ENCODE results near the gene FBLN7.
"Not testable (repeated sequence)": the region's sequence is repeated elsewhere in the genome, so short reads cannot be mapped to it uniquely, and the experiment has no call there.

The FBLN7 gene, protein sequence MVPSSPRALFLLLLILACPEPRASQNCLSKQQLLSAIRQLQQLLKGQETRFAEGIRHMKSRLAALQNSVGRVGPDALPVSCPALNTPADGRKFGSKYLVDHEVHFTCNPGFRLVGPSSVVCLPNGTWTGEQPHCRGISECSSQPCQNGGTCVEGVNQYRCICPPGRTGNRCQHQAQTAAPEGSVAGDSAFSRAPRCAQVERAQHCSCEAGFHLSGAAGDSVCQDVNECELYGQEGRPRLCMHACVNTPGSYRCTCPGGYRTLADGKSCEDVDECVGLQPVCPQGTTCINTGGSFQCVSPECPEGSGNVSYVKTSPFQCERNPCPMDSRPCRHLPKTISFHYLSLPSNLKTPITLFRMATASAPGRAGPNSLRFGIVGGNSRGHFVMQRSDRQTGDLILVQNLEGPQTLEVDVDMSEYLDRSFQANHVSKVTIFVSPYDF

DNA sequence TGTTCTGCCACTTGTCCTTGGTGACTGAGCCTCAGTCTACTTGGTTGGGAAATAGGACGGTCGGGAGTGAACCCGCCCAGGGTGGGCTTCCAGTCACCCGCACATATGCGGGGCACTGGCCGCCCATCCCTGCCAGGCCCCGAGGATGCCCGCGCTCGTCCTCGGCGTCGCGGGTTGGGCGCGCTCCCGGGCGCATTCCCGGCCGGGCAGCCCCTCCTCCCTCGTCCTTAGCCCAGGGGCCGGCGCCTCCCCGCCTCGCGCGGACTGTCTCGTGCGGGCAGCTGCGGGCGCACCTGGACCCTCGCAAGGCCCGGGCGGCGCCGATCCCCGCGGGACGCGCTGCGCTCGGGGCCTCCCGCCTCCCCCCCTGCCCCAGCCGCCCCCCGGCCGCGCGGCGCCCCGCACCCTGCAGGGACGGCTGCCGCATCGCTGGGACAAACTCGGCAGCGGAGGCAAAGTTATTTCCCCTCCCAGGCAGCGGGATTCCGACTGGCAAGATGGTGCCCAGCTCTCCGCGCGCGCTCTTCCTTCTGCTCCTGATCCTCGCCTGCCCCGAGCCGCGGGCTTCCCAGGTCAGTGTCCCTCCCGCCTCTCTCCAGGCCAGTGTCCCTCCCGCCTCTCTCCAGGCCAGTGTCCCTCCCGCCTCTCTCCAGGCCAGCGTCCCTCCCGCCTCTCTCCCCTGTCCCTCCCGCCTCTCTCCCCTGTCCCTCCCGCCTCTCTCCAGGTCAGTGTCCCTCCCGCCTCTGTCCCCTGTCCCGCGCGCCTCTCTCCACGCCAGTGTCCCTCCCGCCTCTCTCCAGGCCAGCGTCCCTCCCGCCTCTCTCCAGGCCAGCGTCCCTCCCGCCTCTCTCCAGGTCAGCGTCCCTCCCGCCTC is at the start of gene FBLN7:
FBLN7 (plus strand) TSS at position 227 of the 874 bp plus-strand sequence; CDS start at position 498, 271 bp downstream.
- no peak for DNase-seq (ENCODE audit: low read depth)

DNA sequence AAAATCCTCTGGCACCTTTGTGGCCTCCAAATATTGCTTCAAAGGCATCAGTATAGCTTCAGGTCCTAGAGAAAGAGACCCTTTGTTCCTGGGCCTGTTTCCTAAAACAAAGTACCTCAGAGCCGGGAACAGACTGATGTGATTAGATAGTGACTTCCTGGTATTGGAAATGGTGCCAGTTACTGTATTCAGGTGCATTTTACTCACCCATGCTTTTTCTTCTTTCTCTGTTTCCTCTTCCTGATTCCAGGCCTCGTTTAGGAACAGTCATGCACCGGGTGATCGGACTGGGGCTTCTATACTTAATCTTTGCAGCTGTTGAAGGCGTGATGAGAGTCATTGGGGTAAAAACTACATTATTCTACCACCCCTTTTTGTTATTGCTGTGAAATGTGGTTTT is 48.8 kb upstream of the FBLN7 start:
- DNase-seq (ENCODE audit: low read depth), result no peak

DNA sequence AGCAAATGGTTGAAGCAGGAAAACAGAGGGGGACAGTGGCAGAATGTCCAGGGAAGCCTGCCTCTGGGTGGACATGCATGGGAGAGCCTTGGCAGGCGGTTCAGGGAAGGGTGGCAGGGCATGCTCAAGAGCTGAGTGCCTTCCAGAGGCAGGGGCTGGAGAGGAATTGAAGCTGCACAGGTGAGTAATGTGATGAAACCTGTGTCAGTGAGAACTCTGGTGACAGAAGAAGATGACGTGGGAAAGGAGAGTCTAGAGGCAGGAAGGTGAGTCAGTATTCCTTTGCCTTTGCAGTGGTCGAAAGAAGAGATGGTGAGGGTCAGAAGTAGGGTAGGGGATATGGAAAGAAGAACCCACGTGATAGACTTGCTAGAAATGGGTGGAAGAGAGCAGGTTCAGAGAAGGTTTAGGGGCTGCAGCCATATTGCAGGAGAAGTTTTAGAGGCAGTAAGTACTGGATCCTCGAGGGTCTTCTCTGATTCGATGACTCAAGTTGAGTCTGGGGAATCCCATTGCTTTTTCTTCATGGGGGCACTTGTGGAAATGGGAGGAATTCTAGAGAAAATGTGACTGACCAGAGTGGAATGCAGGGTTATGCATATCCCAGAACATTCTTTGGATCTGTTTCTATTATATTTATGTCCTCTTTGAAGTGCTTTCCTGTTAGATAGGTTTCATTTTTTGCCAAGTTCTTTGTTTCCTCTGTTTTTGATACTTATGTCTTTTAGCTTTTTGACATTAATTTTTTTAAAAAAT is 45.7 kb upstream of the FBLN7 start:
- no peak for DNase-seq (ENCODE audit: low read depth)

DNA sequence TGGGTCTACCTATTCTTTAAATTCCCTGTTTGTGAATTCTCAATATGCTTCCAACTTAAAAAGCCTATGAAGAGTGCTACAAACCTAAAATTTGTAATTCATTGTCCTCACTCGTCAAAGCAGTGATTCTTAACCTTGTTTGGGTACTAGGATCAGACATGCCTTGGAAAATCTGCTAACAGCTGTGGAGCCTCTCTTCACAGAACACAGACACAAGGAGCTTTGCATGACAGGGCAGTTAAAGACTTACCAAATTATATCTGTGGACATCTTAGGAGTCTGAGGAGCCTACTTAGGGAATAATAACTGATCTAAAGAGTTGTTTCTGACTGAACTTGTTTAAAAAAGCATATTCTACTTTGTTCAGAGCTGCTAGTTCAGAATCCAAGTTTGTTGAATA is 45.0 kb upstream of the FBLN7 start:
- DNase-seq (ENCODE audit: low read depth), result no peak

DNA sequence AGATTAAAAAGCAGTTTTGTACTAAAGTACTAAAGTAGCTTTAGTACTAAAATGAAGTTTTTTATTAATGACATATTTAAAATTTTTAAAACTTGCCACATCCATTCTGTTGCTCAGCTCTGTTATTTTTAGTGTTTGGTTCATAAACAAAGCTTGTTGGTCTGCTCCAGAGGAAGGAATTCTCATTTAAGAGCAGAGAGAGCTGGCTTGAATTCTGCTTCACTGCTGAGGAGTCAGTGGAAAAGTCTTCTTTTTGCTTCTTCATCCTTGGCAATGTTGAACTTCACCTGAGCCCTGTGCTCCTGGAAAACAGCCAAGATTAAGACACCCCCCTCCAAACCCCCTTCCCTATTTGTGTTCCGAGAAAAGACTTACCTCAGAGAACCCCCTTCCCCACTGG is 42.5 kb upstream of the FBLN7 start:
- DNase-seq (ENCODE audit: low read depth), result no peak

DNA sequence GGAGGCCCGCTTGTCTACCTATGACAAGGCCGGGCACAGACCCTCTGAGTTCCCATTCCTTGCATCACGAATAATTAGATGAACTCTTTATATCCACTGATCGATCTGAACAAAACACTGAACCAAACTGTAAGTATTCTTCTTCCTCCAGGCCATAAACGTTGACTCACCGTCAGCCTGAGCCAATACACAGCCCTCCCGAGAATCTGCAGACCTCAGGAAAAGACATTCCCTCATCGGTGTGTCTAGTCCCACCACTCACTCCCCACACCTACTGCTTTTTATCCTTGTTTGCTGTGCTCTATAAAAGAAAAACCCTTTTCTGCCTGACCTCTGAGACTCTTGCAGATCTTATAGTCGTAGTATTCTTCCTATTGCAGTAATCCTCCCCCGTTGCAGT is 42.1 kb upstream of the FBLN7 start:
- DNase-seq (ENCODE audit: low read depth), result no peak

DNA sequence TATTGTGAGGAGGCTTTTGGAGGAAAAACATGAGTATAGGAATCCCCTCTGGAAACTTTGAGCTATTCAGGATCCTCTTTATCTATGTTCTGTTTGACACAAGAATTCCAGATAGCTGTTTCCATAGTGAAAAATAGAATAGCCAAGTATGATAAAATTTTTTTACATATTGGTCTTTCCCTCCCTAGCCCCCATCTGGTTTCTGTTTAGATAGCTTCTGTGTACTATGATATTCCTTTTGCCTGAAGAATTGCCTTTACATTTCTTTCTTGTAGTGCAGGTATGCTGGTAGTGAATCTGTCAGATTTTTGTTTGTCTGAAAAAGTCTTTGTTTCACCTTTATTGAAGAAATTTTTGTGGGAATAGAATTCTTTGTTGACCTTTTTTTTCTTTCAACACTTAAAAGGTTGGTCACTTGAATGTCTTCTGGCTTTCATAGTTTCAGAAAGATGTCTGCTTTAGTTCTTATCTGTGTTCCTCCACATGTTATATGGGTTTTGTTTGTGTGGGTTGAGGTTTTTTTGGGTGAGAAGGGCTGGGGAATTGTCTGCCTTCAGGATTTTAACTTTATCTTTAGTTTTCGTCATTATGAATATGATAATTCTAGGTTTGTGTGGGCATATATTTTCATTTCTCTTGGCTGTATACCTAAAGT is 29.9 kb upstream of the FBLN7 start:
- DNase-seq (ENCODE audit: low read depth), result no peak

DNA sequence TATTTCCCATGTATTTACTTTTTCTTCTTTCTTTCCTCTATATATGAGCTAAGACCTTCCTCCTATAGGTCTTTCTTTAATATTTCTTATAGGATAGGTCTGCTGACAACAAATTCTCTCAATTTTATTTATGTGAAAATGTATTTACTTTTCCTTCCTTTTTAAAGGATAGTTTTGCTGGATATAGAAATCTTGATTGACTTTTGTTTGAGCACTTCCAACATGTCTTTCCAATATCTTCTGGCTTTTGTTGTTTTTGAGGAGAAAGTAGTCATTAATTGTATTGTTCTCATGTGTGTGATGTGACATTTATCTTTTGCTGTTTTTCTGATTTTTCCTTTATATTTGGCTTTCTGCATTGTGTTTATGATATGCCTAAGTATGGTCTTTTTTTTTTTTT is 28.9 kb upstream of the FBLN7 start:
- no peak for DNase-seq (ENCODE audit: low read depth)

DNA sequence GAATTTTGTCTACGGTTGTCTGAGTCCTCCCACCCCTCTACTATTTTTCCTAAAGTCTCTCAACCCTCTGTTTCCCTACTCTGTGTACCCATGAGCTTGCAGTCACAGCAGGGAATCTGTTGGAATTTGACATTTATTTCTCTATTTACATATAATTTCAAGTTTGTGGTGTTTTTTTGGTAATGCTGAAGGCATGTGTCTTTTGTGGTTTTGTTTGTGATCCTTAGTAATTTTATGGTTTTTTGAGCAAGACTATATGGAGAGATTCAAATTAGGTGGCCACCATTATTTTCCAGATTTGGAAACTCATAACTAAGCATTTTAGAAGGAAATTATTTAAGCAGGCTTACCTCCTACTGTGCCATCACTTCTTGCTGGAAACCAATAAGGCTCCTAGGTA is 27.2 kb upstream of the FBLN7 start:
- no peak for DNase-seq (ENCODE audit: low read depth)

DNA sequence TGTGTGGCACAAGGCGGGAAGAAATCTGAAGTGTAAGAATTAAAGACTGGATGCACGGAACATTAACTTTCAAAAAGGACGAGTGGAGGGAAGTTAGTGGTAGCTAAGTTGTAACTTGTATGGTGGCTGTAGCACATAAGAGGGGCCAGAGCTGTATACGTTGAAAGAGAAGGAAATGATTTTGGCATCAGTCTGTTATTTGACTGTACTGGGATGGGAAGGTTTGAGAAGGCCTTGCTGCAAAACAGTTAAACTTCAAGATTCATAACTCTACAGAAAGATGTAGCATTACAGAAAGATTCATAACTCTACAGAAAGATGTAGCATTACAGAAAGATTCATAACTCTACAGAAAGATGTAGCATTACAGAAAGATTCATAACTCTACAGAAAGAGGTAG is 24.8 kb upstream of the FBLN7 start:
- not testable (repeated sequence) for DNase-seq (ENCODE audit: low read depth)

DNA sequence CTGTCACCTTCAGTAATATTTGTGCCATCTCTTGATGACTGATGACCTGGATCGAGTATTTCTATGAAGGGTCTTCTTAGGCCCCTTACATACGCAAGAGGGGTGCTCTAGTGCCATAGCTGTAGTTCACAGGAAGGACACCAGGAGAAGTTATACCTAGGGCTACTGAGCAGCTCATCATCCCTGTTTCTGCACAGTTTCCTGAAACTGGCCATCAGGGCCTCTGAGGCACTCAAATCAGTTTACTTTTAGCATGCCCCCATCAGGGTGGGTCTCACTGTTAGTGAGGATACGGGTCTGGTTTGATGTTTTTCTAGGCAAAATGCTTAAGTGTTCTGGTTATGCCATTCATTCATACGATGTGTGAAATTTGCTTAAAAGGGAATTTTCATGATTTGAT is 20.0 kb upstream of the FBLN7 start:
- no peak for DNase-seq (ENCODE audit: low read depth)

DNA sequence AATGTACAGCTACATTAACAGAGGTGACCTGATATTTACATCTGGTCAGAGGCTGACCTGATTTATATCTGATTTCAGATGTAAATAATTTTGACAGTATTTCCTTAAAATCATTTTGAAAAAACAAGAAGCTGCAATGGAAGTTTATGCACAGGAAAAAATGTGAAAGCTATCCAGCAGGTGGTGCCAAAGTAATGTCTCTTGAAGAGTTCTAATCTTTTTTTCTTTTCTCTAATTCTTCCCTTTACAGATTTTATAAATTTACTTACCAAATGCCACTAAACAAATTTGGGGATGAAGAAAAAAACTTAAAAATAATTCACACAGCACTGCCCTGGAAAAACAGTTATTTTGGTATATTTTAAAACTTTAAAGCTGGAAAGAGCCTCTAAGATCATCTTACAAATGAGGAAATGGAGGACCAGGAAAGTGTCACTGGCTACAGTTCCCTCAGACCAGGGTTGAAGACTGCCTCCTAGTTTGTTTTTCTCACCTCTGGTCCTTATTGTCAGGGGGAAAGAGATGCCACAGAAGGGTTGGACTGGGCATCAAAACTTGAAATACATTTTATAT is 16.4 kb upstream of the FBLN7 start:
- DNase-seq (ENCODE audit: low read depth), result peak; percentile 44

DNA sequence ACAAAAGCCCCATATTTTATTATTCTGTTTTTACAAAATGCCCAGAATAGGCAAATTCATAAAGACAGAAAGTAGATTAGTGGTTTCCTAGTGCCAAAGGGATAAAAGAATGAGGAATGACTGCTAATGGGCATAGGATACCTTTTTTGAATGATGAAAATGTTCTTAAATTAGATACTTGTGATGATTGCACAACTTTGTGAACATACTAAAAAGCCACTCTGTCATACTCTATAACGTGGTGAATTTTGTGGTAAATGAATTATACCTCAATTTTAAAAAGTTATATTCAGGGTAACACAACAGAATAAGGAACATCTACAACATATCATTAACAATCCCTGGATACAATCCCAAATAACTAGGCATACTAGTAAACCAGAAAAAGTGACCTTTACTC is 9.1 kb upstream of the FBLN7 start:
- no peak for DNase-seq (ENCODE audit: low read depth)

DNA sequence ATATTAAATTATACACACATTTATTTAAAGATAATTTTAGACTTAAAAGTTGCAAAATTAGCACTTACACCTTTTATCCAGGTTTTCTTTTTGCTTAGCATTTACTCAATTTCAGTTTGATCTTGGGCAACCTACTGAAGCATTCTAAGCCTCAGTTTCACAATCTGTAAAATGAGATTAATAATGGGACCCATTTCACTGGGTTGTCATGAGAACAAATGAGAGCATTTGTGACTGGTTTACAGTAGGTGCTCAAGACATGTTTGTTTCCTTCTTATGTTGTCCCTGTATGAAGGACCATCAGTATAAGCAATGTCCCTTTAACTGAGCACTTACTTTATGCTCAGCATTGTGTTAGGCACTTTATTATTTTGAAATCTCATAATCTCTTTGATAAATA is 4.8 kb upstream of the FBLN7 start:
- DNase-seq (ENCODE audit: low read depth), result no peak

DNA sequence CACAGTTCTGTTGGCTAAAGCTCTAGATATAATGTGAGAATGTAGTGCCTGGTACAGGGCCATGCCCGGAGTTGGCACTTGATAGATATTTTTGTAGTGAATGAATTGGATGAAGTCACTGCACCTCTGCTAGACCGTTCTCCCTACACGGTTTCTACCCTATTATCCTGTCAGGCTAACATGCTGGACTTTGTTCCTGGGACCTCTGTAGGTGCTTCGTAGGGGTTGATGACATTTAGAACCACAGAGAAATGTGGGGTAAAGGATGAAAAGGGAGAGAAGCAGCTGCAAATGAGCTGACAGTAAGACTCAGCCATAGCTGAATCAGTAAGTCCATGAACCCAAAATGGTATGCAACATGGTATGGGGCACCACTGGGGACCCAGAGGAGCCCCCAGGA is 4.1 kb upstream of the FBLN7 start:
- DNase-seq (ENCODE audit: low read depth), result no peak

DNA sequence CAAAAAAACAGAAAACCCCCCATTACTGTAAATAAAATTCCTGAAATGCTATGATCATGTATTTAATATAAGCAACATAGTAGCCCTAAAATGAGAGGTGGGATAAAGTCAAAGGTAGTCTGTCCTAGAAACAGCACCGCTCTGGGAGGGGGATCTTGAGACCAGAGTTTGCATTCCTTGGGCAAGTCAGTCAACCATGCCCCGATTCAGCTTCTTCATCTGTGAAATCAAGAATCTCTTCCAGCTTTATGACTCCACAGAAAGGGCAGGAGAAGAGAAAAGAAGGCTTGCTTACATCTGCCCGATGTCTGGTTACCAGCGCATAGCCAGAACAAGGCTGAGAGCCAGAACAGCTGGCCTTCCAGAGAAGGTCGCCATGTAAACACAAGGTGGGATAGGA is 2.1 kb upstream of the FBLN7 start:
- no peak for DNase-seq (ENCODE audit: low read depth)

DNA sequence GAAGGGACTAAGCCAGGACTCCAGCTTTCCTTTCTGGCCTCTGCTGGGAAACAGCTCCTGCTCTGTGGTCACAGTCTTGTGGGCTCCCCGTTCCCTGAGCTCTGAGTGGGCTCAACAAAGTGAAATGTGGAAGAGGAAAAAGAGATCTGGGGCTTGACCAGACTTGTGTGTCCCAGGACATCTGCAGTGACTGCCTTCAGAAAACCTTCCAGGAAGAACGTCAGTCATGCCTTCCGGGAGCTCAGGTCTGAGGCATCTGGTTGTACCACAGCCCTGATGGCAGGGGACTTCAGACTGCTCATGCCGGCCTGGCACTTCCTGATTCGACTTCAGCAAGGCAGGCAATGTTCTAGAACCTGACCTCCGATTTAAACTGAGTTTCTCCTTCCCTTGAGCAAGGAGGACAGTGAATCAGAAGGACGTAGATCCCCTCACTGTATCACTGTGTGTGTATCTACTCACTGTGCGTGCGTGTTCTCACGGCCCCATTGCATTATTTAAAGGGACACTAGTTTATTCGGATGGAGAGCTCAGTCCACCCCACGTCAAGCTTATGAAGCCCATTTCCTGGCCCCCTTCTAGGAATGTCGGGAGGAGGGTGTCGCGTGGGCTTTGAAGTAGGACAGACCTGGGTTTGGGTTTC is 548 bp upstream of the FBLN7 start:
- DNase-seq (ENCODE audit: low read depth), result no peak

DNA sequence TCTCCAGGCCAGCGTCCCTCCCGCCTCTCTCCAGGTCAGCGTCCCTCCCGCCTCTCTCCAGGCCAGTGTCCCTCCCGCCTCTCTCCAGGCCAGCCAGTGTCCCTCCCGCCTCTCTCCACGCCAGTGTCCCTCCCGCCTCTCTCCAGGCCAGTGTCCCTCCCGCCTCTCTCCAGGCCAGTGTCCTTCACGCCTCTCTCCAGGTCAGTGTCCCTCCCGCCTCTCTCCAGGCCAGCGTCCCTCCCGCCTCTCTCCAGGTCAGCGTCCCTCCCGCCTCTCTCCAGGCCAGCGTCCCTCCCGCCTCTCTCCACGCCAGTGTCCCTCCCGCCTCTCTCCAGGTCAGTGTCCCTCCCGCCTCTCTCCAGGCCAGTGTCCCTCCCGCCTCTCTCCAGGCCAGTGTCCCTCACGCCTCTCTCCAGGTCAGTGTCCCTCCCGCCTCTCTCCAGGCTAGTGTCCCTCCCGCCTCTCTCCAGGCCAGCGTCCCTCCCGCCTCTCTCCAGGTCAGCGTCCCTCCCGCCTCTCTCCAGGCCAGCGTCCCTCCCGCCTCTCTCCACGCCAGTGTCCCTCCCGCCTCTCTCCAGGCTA is 939 bp downstream of the FBLN7 start:
- DNase-seq (ENCODE audit: low read depth), result not testable (repeated sequence)

DNA sequence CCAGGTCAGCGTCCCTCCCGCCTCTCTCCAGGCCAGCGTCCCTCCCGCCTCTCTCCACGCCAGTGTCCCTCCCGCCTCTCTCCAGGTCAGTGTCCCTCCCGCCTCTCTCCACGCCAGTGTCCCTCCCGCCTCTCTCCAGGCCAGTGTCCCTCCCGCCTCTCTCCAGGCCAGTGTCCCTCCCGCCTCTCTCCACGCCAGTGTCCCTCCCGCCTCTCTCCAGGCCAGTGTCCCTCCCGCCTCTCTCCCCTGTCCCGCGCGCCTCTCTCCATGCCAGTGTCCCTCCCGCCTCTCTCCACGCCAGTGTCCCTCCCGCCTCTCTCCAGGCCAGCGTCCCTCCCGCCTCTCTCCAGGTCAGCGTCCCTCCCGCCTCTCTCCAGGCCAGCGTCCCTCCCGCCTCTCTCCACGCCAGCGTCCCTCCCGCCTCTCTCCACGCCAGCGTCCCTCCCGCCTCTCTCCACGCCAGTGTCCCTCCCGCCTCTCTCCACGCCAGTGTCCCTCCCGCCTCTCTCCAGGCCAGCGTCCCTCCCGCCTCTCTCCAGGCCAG is 1.5 kb downstream of the FBLN7 start:
- DNase-seq (ENCODE audit: low read depth), result not testable (repeated sequence)

DNA sequence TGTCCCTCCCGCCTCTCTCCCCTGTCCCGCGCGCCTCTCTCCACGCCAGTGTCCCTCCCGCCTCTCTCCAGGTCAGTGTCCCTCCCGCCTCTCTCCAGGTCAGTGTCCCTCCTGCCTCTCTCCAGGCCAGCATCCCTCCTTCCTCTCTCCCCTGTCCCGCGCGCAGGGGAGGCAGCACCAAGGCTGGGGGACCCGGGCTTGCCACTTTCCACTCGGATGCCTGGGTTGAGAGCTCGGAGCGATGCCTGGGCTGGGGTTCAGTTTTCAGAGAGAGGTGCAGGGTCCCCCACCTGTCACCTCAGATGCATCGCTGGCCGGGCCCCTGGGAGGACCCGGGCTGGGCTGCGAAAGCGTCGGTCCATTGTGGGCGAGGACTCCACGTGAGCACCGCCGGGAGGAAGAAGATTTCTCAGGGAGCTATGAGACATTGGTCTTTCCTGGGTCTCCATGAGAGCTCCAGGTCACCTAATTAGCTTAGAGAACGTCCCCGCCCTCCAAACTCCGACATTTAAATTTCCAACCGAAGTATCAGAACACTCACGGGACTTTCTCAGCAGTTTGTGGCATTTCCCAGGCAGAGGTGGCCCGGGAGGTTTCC is 2.1 kb downstream of the FBLN7 start:
- DNase-seq (ENCODE audit: low read depth), result no peak
